Neural cell (in vitro differentiated cells): ENCODE measurements around the gene CNN1.

Source experiments
- EP300 ChIP-seq: fragments of 450-650 bp; conservative IDR thresholded peaks from 2 replicates; pipeline ENCODE4 v1.6.1; 2014; ENCODE audit warnings: antibody characterized with exemption, mild to moderate bottlenecking, moderate library complexity; ENCODE audit not compliant: poor library complexity, severe bottlenecking
- EZH2 ChIP-seq: fragments of 200-600, 300-800 bp; shearing (Covaris generic), sonication (generic); IDR thresholded peaks from 2 replicates; pipeline ENCODE4 v1.6.1; 2014; ENCODE audit warnings: antibody characterized with exemption, low read length, borderline replicate concordance, mild to moderate bottlenecking; ENCODE audit not compliant: insufficient read depth, poor library complexity, severe bottlenecking
- MXI1 ChIP-seq: fragments of 450-650 bp; conservative IDR thresholded peaks from 2 replicates; pipeline ENCODE4 v1.6.1; 2014; ENCODE audit warnings: antibody characterized with exemption, mild to moderate bottlenecking; ENCODE audit not compliant: poor library complexity, severe bottlenecking
- POLR2AphosphoS5 ChIP-seq: IDR thresholded peaks from 2 replicates; pipeline ENCODE4 v1.6.1; 2012
- RAD21 ChIP-seq: fragments of 450-650 bp; conservative IDR thresholded peaks from 2 replicates; pipeline ENCODE4 v1.6.1; 2014; ENCODE audit warnings: antibody characterized with exemption, mild to moderate bottlenecking, moderate library complexity
- SMC3 ChIP-seq: fragments of 450-650 bp; conservative IDR thresholded peaks from 2 replicates; pipeline ENCODE4 v1.6.1; 2014; ENCODE audit warnings: antibody characterized with exemption, mild to moderate bottlenecking, moderate library complexity; ENCODE audit not compliant: poor library complexity
- TF ChIP-seq, protein P1 (sequence below): fragments of 450-650 bp; IDR thresholded peaks from 2 replicates; pipeline ENCODE4 v1.5.1; 2014; ENCODE audit warnings: antibody characterized with exemption, mild to moderate bottlenecking, moderate library complexity; ENCODE audit not compliant: poor library complexity, severe bottlenecking
- TF ChIP-seq, protein P2 (sequence below): IDR thresholded peaks from 2 replicates; pipeline ENCODE4 v1.6.1; 2012; ENCODE audit warnings: borderline replicate concordance

DNA sequence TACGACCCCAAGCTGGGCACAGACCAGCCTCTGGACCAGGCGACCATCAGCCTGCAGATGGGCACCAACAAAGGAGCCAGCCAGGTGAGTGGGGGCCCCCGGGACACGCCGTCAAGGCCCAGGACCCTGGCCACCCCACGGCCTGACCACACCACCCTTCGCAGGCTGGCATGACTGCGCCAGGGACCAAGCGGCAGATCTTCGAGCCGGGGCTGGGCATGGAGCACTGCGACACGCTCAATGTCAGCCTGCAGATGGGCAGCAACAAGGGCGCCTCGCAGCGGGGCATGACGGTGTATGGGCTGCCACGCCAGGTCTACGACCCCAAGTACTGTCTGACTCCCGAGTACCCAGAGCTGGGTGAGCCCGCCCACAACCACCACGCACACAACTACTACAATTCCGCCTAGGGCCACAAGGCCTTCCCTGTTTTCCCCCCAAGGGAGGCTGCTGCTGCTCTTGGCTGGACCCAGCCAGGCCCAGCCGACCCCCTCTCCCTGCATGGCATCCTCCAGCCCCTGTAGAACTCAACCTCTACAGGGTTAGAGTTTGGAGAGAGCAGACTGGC, 10.8 kb downstream of the CNN1 start:
- no peak for TF ChIP-seq MXI1
- TF ChIP-seq, protein P1, sequence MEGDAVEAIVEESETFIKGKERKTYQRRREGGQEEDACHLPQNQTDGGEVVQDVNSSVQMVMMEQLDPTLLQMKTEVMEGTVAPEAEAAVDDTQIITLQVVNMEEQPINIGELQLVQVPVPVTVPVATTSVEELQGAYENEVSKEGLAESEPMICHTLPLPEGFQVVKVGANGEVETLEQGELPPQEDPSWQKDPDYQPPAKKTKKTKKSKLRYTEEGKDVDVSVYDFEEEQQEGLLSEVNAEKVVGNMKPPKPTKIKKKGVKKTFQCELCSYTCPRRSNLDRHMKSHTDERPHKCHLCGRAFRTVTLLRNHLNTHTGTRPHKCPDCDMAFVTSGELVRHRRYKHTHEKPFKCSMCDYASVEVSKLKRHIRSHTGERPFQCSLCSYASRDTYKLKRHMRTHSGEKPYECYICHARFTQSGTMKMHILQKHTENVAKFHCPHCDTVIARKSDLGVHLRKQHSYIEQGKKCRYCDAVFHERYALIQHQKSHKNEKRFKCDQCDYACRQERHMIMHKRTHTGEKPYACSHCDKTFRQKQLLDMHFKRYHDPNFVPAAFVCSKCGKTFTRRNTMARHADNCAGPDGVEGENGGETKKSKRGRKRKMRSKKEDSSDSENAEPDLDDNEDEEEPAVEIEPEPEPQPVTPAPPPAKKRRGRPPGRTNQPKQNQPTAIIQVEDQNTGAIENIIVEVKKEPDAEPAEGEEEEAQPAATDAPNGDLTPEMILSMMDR = no peak
- no peak for TF ChIP-seq EZH2
- no peak for TF ChIP-seq POLR2AphosphoS5
- no peak for TF ChIP-seq RAD21
- no peak for TF ChIP-seq SMC3
- TF ChIP-seq EP300 = no peak
- TF ChIP-seq, protein P2, sequence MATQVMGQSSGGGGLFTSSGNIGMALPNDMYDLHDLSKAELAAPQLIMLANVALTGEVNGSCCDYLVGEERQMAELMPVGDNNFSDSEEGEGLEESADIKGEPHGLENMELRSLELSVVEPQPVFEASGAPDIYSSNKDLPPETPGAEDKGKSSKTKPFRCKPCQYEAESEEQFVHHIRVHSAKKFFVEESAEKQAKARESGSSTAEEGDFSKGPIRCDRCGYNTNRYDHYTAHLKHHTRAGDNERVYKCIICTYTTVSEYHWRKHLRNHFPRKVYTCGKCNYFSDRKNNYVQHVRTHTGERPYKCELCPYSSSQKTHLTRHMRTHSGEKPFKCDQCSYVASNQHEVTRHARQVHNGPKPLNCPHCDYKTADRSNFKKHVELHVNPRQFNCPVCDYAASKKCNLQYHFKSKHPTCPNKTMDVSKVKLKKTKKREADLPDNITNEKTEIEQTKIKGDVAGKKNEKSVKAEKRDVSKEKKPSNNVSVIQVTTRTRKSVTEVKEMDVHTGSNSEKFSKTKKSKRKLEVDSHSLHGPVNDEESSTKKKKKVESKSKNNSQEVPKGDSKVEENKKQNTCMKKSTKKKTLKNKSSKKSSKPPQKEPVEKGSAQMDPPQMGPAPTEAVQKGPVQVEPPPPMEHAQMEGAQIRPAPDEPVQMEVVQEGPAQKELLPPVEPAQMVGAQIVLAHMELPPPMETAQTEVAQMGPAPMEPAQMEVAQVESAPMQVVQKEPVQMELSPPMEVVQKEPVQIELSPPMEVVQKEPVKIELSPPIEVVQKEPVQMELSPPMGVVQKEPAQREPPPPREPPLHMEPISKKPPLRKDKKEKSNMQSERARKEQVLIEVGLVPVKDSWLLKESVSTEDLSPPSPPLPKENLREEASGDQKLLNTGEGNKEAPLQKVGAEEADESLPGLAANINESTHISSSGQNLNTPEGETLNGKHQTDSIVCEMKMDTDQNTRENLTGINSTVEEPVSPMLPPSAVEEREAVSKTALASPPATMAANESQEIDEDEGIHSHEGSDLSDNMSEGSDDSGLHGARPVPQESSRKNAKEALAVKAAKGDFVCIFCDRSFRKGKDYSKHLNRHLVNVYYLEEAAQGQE = no peak
